Transverse colon (tissue), 3 donors: ENCODE results near the gene APBB3.

Source experiments
- CTCF ChIP-seq, 5 experiments: fragments of 200-600 bp in 3 of 5; fragments of 450-650 bp in 2 of 5; sonication (generic) in 3 of 5; IDR thresholded peaks; 1 replicate in 2 of 5; 2 replicates in 3 of 5; pipeline ENCODE4 v1.5.1; 2016 to 2017; ENCODE audit warnings: antibody characterized with exemption in 5 of 5, inconsistent platforms in 3 of 5, mild to moderate bottlenecking in 2 of 5, moderate library complexity in 1 of 5
- EP300 ChIP-seq: sonication (generic); formaldehyde crosslinking; IDR thresholded peaks from one replicate; pipeline ENCODE4 v1.6.1; 2017; ENCODE audit warnings: antibody characterized with exemption, low read depth

- TF ChIP-seq CTCF (IDR thresholded peaks at IDR 0.05) (no peak), EP300 (no peak)
These were observed 27.5 kb upstream of the APBB3 start for GRCh38 chr5:140591747-140592372.
